ENCODE measurements around the gene PRPH. TPM values are rescaled to one million over a fixed set of nuclear protein-coding genes. Genes with fewer than 3 reads are reported as not detected.

Gene PRPH
- total RNA-seq, 2 experiments from 2014 or later, result not detected

DNA sequence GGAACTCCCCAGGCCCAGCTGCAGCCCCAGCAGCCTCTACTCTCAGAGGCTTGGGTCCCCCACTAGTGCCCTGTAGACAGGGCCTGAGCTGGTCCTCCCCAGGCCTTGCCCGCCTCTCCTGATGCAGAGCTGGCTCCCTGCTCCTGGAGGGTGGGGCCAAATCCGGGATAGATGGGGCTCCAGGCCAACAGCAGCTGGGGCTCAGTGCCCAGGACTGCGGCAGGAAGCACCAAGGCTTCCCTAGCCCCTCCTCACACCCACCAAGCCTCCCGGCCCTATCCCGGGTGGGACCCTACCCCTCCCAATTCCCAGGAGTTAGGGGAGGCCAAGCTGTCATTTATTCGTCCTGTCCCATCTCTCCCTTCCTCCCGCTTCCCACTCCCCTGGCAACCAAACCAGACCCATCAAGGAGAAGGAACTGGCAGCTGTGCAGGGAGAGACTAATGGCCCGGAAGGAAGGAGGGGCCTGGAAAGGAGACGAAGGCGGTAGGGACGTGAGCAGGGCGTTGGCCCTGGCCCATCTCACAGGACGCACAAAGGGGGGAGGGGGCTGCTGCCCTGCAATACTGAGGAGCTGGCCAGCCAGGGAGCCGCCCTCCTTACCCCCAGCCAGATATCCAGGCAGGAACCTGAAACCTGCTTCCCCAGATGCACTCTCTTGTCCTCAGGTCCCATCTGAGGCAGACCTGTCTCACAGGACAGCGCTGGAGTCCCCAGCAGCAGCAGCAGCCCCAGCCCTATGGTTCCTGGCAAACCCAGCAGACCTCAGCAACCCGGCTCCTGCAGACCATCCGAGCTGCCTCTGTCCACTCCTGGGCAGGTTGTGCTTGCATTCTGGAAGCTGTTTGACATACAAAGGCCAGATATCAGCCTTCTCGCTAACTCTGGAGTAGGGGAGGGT is 1.6 kb upstream of the PRPH start:
- POLR2A ChIA-PET, result interaction anchor here (0.6 to 0.9 kb wide), 3 partner anchors 8 to 22 kb away, joined by 3 read pairs; no protein-coding TSS in a partner anchor
- TF ChIP-seq, protein P1, sequence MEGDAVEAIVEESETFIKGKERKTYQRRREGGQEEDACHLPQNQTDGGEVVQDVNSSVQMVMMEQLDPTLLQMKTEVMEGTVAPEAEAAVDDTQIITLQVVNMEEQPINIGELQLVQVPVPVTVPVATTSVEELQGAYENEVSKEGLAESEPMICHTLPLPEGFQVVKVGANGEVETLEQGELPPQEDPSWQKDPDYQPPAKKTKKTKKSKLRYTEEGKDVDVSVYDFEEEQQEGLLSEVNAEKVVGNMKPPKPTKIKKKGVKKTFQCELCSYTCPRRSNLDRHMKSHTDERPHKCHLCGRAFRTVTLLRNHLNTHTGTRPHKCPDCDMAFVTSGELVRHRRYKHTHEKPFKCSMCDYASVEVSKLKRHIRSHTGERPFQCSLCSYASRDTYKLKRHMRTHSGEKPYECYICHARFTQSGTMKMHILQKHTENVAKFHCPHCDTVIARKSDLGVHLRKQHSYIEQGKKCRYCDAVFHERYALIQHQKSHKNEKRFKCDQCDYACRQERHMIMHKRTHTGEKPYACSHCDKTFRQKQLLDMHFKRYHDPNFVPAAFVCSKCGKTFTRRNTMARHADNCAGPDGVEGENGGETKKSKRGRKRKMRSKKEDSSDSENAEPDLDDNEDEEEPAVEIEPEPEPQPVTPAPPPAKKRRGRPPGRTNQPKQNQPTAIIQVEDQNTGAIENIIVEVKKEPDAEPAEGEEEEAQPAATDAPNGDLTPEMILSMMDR (conservative IDR thresholded peaks at IDR 0.05; ENCODE audit: low read length), result no peak
- TF ChIP-seq EZH2phosphoT487 (IDR thresholded peaks at IDR 0.05; ENCODE audit: borderline replicate concordance, low read depth, low read length), result no peak

DNA sequence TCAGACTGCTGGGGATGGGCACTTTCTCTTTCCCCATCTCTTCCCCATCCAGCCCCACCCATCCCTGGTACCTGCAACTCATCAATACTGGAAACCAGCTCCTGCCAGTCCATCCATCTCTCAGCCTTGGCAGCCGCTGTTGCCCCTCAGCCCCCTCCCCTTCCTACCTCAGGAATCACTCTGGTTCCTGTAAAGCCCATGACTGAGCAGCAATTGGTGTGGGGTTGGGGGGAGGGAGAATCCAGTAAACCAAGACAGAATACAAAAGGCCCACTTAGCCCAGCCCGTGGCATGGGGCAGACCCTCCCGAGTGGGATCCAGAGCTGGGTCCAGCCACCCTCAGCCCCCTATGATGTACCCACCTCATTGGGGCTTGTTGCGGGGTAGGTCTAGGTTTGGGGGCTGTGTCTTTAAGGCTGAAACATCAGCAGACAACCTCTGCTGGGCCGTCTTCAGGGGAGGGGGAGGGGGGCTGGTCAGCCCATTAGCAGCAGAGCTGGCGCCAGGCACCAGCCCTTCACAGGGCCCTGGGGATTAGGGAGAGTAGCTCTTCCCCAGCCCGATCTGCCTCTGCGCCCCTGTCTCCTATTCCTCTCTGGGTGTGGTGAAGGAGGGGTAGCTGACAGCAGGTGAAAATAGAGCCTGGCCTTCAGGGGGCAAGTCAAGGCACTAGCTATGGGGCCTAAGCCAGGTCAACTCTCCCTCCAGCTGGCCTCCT is 702 bp upstream of the PRPH start:
- Histone ChIP-seq H3K27ac (ENCODE audit: low read depth, low read length, poor library complexity, severe bottlenecking) (no peak overlapping the region), H3K9me2 (ENCODE audit: insufficient read depth, low read length) (no peaks in the 10 kb centered on the region), H2AFZ (ENCODE audit: low read length) (no peak overlapping the region), H3K4me2 (ENCODE audit: low read length) (no peak overlapping the region), H3K9me3 (ENCODE audit: low read length) (no peaks in the 10 kb centered on the region), H3K36me3 (ENCODE audit: insufficient read depth, low read length) (no peaks in the 10 kb centered on the region), H3K4me3 (ENCODE audit: low read depth, low read length, poor library complexity, severe bottlenecking) (no peak overlapping the region), H3K4me1 (ENCODE audit: insufficient read depth, low read length, poor library complexity, severe bottlenecking) (peaks cover 8% of the 10 kb centered on the region), H4K20me1 (ENCODE audit: insufficient read depth, low read length) (no peaks in the 10 kb centered on the region), H3K79me2 (ENCODE audit: insufficient read depth, low read depth, low read length) (no peaks in the 10 kb centered on the region)
- no peak for DNase-seq (ENCODE audit: low spot score)
- BruUV-seq (replicated peaks), result no TSS peak
- TF ChIP-seq, protein P1 (conservative IDR thresholded peaks at IDR 0.05; ENCODE audit: low read length), result no peak
- TF ChIP-seq EZH2phosphoT487 (IDR thresholded peaks at IDR 0.05; ENCODE audit: borderline replicate concordance, low read depth, low read length), result no peak
- intact Hi-C loops (cut with micrococcal nuclease; ENCODE audit: unreplicated experiment), result no loop called here
- POLR2A ChIA-PET, result interaction anchor here (0.6 to 1.4 kb wide), 3 partner anchors 9 to 30 kb away, joined by 3 read pairs; no protein-coding TSS in a partner anchor
- CTCF ChIA-PET (ENCODE audit: unreplicated experiment), result interaction anchor here (0.6 to 1.0 kb wide), 3 partner anchors 29 to 267 kb away, joined by 3 read pairs; partner anchors contain the start of gene TROAP

More for the DNA sequence above, 1.6 kb upstream of the PRPH start:
- BruUV-seq (replicated peaks), result no TSS peak
- H3K9me3 ChIP-seq (ENCODE audit: low read length), result no peaks in the 10 kb centered on the region
- intact Hi-C loops (cut with micrococcal nuclease; ENCODE audit: unreplicated experiment), result no loop called here
- no peak overlapping the region for H3K27ac ChIP-seq (ENCODE audit: low read depth, low read length, poor library complexity, severe bottlenecking)
- CTCF ChIA-PET (ENCODE audit: unreplicated experiment), result interaction anchor here (1.0 kb wide), 1 partner anchor 218 kb away, joined by 3 read pairs; no protein-coding TSS in a partner anchor
- DNase-seq (ENCODE audit: low spot score), result no peak
- peaks cover 8% of the 10 kb centered on the region for H3K4me1 ChIP-seq (ENCODE audit: insufficient read depth, low read length, poor library complexity, severe bottlenecking)
- no peaks in the 10 kb centered on the region for H4K20me1 ChIP-seq (ENCODE audit: insufficient read depth, low read length)
- H3K79me2 ChIP-seq (ENCODE audit: insufficient read depth, low read depth, low read length), result no peaks in the 10 kb centered on the region
- no peaks in the 10 kb centered on the region for H3K36me3 ChIP-seq (ENCODE audit: insufficient read depth, low read length)
- no peak overlapping the region for H3K4me2 ChIP-seq (ENCODE audit: low read length)
- no peaks in the 10 kb centered on the region for H3K9me2 ChIP-seq (ENCODE audit: insufficient read depth, low read length)
- H3K4me3 ChIP-seq (ENCODE audit: low read depth, low read length, poor library complexity, severe bottlenecking), result no peak overlapping the region
- H2AFZ ChIP-seq (ENCODE audit: low read length), result no peak overlapping the region

All from OCI-LY7 (cell line).